ENCODE data around the gene FBP2. TPM values are rescaled to one million over a fixed set of nuclear protein-coding genes. Genes with fewer than 3 reads are reported as not detected.

Gene FBP2
- total and polyA plus RNA-seq, 4 donors = 0.02 to 0.88 TPM; not detected in 2

DNA sequence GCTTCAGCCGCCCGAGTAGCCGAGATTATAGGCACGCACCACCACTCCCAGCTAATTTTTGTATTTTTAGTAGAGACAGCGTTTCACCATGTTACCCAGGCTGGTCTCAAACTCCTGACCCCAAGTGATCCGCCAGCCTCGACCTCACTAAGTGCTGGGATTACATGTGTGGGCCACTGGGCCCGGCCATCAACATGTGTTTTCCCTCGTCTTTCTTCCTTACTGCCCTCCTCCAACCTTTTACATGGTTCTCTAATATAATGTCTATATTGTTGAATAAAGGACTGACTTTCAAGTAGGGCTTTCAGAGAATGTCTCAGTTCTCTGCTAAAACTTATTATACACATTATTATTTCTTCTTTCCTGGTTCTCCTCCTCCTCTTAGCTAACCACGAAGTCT lies 60.0 kb downstream of the FBP2 start:
- Histone ChIP-seq H3K27ac (ENCODE audit: low read depth in 1 of 2, low read length in 1 of 2) (no peak overlapping the region), H3K4me1 (ENCODE audit: control insufficient read depth in 5 of 5, insufficient read depth in 5 of 5, low read length in 5 of 5) (no peaks in the 10 kb centered on the region), H3K9me3 (ENCODE audit: control insufficient read depth in 4 of 4, insufficient read depth in 3 of 4, low read length in 3 of 4) (no peaks in the 10 kb centered on the region), H3K27me3 (ENCODE audit: control insufficient read depth in 3 of 3, insufficient read depth in 3 of 3, low read length in 2 of 3) (peaks cover 0 to 2% (median 0%) of the 10 kb centered on the region in 3 donors), H3K9ac (ENCODE audit: insufficient read depth in 1 of 2, low read length in 2 of 2) (no peak overlapping the region), H3K4me3 (no peak overlapping the region), H3K36me3 (ENCODE audit: control insufficient read depth in 4 of 4, insufficient read depth in 4 of 4, low read length in 4 of 4) (no peaks in the 10 kb centered on the region)
- 89 to 90% methylated on average over 10 of the region's 10 CpGs for WGBS, 2 donors
- DNase-seq (no peak), ATAC-seq (ENCODE audit: insufficient read depth, low FRiP score) (no peak)
- TF ChIP-seq CTCF (IDR thresholded peaks at IDR 0.05; ENCODE audit: control extremely low read depth, extremely low read depth) = no peak

DNA sequence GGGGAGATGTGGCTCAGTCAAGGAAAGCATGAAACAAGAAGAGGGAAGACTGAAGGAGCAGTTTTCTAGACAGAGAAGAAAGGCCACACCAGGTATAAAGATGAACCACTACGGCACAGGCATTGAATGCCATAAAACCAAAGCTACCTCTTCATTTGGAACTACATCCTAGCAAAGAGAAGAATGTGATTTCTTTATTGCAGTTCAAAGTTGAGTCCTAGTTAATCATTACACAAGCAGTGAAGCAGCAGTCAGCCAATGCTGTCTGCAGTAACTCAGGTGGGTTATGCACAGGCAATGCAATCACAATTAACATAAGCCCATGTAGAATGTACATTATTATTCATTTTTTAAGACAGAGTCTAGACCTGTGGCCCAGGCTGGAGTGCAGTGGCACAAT lies 60.5 kb downstream of the FBP2 start:
- H3K27me3 ChIP-seq (ENCODE audit: control insufficient read depth in 3 of 3, insufficient read depth in 3 of 3, low read length in 2 of 3) = peaks cover 0 to 2% (median 0%) of the 10 kb centered on the region in 3 donors
- 89 to 96% methylated on average over 1 of the region's 1 CpG for WGBS, 2 donors
- no peaks in the 10 kb centered on the region for H3K9me3 ChIP-seq (ENCODE audit: control insufficient read depth in 4 of 4, insufficient read depth in 3 of 4, low read length in 3 of 4)
- ATAC-seq (ENCODE audit: insufficient read depth, low FRiP score) (no peak), DNase-seq (no peak)
- H3K4me1 ChIP-seq (ENCODE audit: control insufficient read depth in 5 of 5, insufficient read depth in 5 of 5, low read length in 5 of 5) = no peaks in the 10 kb centered on the region
- no peak overlapping the region for H3K9ac ChIP-seq (ENCODE audit: insufficient read depth in 1 of 2, low read length in 2 of 2)
- TF ChIP-seq CTCF (IDR thresholded peaks at IDR 0.05; ENCODE audit: control extremely low read depth, extremely low read depth) = no peak
- H3K4me3 ChIP-seq = no peak overlapping the region
- no peak overlapping the region for H3K27ac ChIP-seq (ENCODE audit: low read depth in 1 of 2, low read length in 1 of 2)
- H3K36me3 ChIP-seq (ENCODE audit: control insufficient read depth in 4 of 4, insufficient read depth in 4 of 4, low read length in 4 of 4) = no peaks in the 10 kb centered on the region

GRCh38 chr9:94528886-94529285 lies 64.7 kb downstream of the FBP2 start:
- Histone ChIP-seq H3K36me3 (ENCODE audit: control insufficient read depth in 4 of 4, insufficient read depth in 4 of 4, low read length in 4 of 4) (no peaks in the 10 kb centered on the region), H3K4me3 (no peak overlapping the region), H3K27ac (ENCODE audit: low read depth in 1 of 2, low read length in 1 of 2) (no peak overlapping the region), H3K9me3 (ENCODE audit: control insufficient read depth in 4 of 4, insufficient read depth in 3 of 4, low read length in 3 of 4) (no peaks in the 10 kb centered on the region), H3K9ac (ENCODE audit: insufficient read depth in 1 of 2, low read length in 2 of 2) (no peak overlapping the region), H3K27me3 (ENCODE audit: control insufficient read depth in 3 of 3, insufficient read depth in 3 of 3, low read length in 2 of 3) (no peaks in the 10 kb centered on the region), H3K4me1 (ENCODE audit: control insufficient read depth in 5 of 5, insufficient read depth in 5 of 5, low read length in 5 of 5) (no peaks in the 10 kb centered on the region)
- DNase-seq (no peak), ATAC-seq (ENCODE audit: insufficient read depth, low FRiP score) (no peak)
- TF ChIP-seq CTCF (IDR thresholded peaks at IDR 0.05; ENCODE audit: control extremely low read depth, extremely low read depth) = no peak
- WGBS, 2 donors = 90 to 93% methylated on average over 4 of the region's 4 CpGs

DNA sequence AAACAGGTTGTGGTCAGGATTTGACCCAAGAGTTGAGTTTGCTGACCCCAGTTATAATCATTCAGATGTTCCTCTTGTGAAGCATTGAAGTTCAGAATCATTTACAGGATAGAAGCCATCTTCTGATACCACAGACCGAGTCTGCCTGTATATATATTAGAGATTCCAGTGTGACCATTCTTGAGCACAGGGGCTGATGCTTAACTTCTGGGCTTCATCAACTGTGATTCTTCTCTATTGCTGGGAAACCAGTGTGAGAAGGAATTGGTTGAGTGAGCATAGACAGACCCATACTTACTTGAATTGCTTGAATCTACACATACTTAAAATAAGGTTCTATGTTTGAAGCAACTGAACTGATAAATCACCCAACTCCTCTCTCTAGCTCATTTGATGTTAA lies 66.7 kb downstream of the FBP2 start:
- no peak overlapping the region for H3K9ac ChIP-seq (ENCODE audit: insufficient read depth in 1 of 2, low read length in 2 of 2)
- no peak overlapping the region for H3K27ac ChIP-seq (ENCODE audit: low read depth in 1 of 2, low read length in 1 of 2)
- DNase-seq (no peak), ATAC-seq (ENCODE audit: insufficient read depth, low FRiP score) (no peak)
- no peaks in the 10 kb centered on the region for H3K4me1 ChIP-seq (ENCODE audit: control insufficient read depth in 5 of 5, insufficient read depth in 5 of 5, low read length in 5 of 5)
- no peak overlapping the region for H3K4me3 ChIP-seq
- H3K36me3 ChIP-seq (ENCODE audit: control insufficient read depth in 4 of 4, insufficient read depth in 4 of 4, low read length in 4 of 4) = no peaks in the 10 kb centered on the region
- TF ChIP-seq CTCF (IDR thresholded peaks at IDR 0.05; ENCODE audit: control extremely low read depth, extremely low read depth) = no peak
- no peaks in the 10 kb centered on the region for H3K27me3 ChIP-seq (ENCODE audit: control insufficient read depth in 3 of 3, insufficient read depth in 3 of 3, low read length in 2 of 3)
- 76 to 89% methylated on average over 1 of the region's 1 CpG for WGBS, 2 donors
- no peaks in the 10 kb centered on the region for H3K9me3 ChIP-seq (ENCODE audit: control insufficient read depth in 4 of 4, insufficient read depth in 3 of 4, low read length in 3 of 4)
